ENCODE measurements around the gene ANKRD65.

- TF ChIP-seq CTCF (optimal IDR thresholded peaks at IDR 0.05 in 1 of 3, IDR thresholded peaks at IDR 0.05 in 1 of 3, conservative IDR thresholded peaks at IDR 0.05 in 1 of 3; ENCODE audit: extremely low read depth in 1 of 3, insufficient read depth in 2 of 3, low read length in 3 of 3) (no peak), EZH2 (IDR thresholded peaks at IDR 0.05; ENCODE audit: low read length) (no peak)
Measured at GRCh38 chr1:1421907-1422464, 910 bp upstream of the ANKRD65 start.
